Omental fat pad (tissue), 4 donors: ENCODE measurements around the gene ZNF687. TPM values are rescaled to one million over a fixed set of nuclear protein-coding genes. Genes with fewer than 3 reads are reported as not detected.

Experiments
- ATAC-seq: fragments of 150-250 bp; one replicate; pipeline ENCODE4 v1.9.1; 2016; ENCODE audit warnings: mild to moderate bottlenecking, moderate library complexity; ENCODE audit not compliant: low FRiP score
- DNase-seq: peaks from one replicate; pipeline ENCODE4 v3.0.0-alpha.2; 2019; ENCODE audit warnings: low spot score
- CTCF ChIP-seq, 3 donors: fragments of 450-650 bp; IDR thresholded peaks; one replicate each; pipeline ENCODE4 v1.5.1; 2016 to 2017; ENCODE audit warnings: antibody characterized with exemption in 3 of 3, mild to moderate bottlenecking in 3 of 3, moderate library complexity in 2 of 3
- total RNA-seq, 4 donors: library from RNA; depleted of rRNA; stranded (reverse); fragments of >200 nt; gene quantifications; one replicate each; pipeline ENCODE4 v1.1.0, GENCODE V29; 2016

ZNF687 gene
- total RNA-seq: 10 to 100 TPM; 10.1 to 15.3 (median 14.2) TPM

- peak; percentile 96 for DNase-seq
- no peak for TF ChIP-seq CTCF (IDR thresholded peaks at IDR 0.05)
- peak; percentile 95 for ATAC-seq
Measured at GRCh38 chr1:151281969-151282882, at the start of gene ZNF687. ZNF687 (plus strand) TSS chr1:151282299; CDS start chr1:151286292, 3,993 bp downstream.

- no peak for ATAC-seq
- DNase-seq: no peak
- no peak for TF ChIP-seq CTCF (IDR thresholded peaks at IDR 0.05)
Measured at GRCh38 chr1:151235235-151235634, 46.9 kb upstream of the ZNF687 start.

- ATAC-seq: no peak
- TF ChIP-seq CTCF (IDR thresholded peaks at IDR 0.05): no peak
- DNase-seq: no peak
Measured at GRCh38 chr1:151237678-151238466, 44.2 kb upstream of the ZNF687 start.

- ATAC-seq (no peak), DNase-seq (no peak)
- no peak for TF ChIP-seq CTCF (IDR thresholded peaks at IDR 0.05)
Measured at GRCh38 chr1:151238467-151238739, 43.7 kb upstream of the ZNF687 start.

GRCh38 chr1:151242442-151242841 lies 39.7 kb upstream of the ZNF687 start:
- DNase-seq: no peak
- ATAC-seq: no peak
- no peak for TF ChIP-seq CTCF (IDR thresholded peaks at IDR 0.05)

- DNase-seq: no peak
- no peak for TF ChIP-seq CTCF (IDR thresholded peaks at IDR 0.05)
Measured at GRCh38 chr1:151243683-151244216, 38.3 kb upstream of the ZNF687 start.

More at GRCh38 chr1:151243683-151244216, 38.3 kb upstream of the ZNF687 start:
- ATAC-seq: no peak
